WTC11 (cell line): ENCODE measurements around the gene SLC26A11.
"Not testable (repeated sequence)": the region's sequence is repeated elsewhere in the genome, so short reads cannot be mapped to it uniquely, and the experiment has no call there.

Experiments
- CREB1 ChIP-seq: sonication (generic); formaldehyde crosslinking; IDR thresholded peaks from 2 replicates; pipeline ENCODE4 v1.8.0; 2023; ENCODE audit warnings: mild to moderate bottlenecking, missing genetic modification reagents
- CTCF ChIP-seq: fragments of 200-600 bp; IDR thresholded peaks from 2 replicates; pipeline ENCODE4 v1.8.0; 2022; ENCODE audit warnings: antibody characterized with exemption
- EMX1 ChIP-seq: fragments of 250-450 bp; sonication (Bioruptor Pico); IDR thresholded peaks from 2 replicates; pipeline ENCODE4 v1.8.0; 2021; ENCODE audit warnings: mild to moderate bottlenecking
- ETV6 ChIP-seq: sonication (generic); formaldehyde crosslinking; IDR thresholded peaks from 2 replicates; pipeline ENCODE4 v1.8.1; 2022; ENCODE audit warnings: mild to moderate bottlenecking, missing genetic modification reagents
- MYBL2 ChIP-seq: sonication (generic); formaldehyde crosslinking; IDR thresholded peaks from 2 replicates; pipeline ENCODE4 v1.8.1; 2023; ENCODE audit warnings: mild to moderate bottlenecking, moderate library complexity, missing genetic modification reagents
- NR2C2 ChIP-seq: sonication (generic); formaldehyde crosslinking; IDR thresholded peaks from 2 replicates; pipeline ENCODE4 v1.8.0; 2022; ENCODE audit warnings: mild to moderate bottlenecking, missing genetic modification reagents
- PREB ChIP-seq: sonication (generic); formaldehyde crosslinking; IDR thresholded peaks from 2 replicates; pipeline ENCODE4 v1.8.1; 2022; ENCODE audit warnings: mild to moderate bottlenecking, missing genetic modification reagents, moderate library complexity, borderline replicate concordance
- TEAD4 ChIP-seq: sonication (generic); formaldehyde crosslinking; IDR thresholded peaks from 2 replicates; pipeline ENCODE4 v1.8.0; 2022; ENCODE audit warnings: mild to moderate bottlenecking, missing genetic modification reagents
- TP53 ChIP-seq: sonication (generic); formaldehyde crosslinking; IDR thresholded peaks from 2 replicates; pipeline ENCODE4 v1.8.1; 2023; ENCODE audit warnings: mild to moderate bottlenecking, missing genetic modification reagents
- TF ChIP-seq, protein P1 (sequence below): sonication (generic); formaldehyde crosslinking; IDR thresholded peaks from 2 replicates; pipeline ENCODE4 v1.8.1; 2022; ENCODE audit warnings: low read depth, missing genetic modification reagents, borderline replicate concordance
- TF ChIP-seq, protein P2 (sequence below): sonication (generic); formaldehyde crosslinking; conservative IDR thresholded peaks from 2 replicates; pipeline ENCODE4 v1.8.1; 2023; ENCODE audit warnings: mild to moderate bottlenecking, low read depth, missing genetic modification reagents, moderate library complexity
- TF ChIP-seq, protein P3 (sequence below): sonication (generic); formaldehyde crosslinking; IDR thresholded peaks from 2 replicates; pipeline ENCODE4 v1.8.0; 2022; ENCODE audit warnings: mild to moderate bottlenecking, missing genetic modification reagents

GRCh38 chr17:80199295-80199694 is 20.9 kb upstream of the SLC26A11 start:
- not testable (repeated sequence) for TF ChIP-seq CTCF; MYBL2; PREB (CRISPR knock-in tag); TP53; ETV6 (CRISPR knock-in tag); EMX1 (CRISPR knock-in tag); NR2C2 (CRISPR knock-in tag); CREB1 (CRISPR knock-in tag); TEAD4
- TF ChIP-seq, protein P1, sequence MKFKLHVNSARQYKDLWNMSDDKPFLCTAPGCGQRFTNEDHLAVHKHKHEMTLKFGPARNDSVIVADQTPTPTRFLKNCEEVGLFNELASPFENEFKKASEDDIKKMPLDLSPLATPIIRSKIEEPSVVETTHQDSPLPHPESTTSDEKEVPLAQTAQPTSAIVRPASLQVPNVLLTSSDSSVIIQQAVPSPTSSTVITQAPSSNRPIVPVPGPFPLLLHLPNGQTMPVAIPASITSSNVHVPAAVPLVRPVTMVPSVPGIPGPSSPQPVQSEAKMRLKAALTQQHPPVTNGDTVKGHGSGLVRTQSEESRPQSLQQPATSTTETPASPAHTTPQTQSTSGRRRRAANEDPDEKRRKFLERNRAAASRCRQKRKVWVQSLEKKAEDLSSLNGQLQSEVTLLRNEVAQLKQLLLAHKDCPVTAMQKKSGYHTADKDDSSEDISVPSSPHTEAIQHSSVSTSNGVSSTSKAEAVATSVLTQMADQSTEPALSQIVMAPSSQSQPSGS (CRISPR knock-in tag): not testable (repeated sequence)
- TF ChIP-seq, protein P2, sequence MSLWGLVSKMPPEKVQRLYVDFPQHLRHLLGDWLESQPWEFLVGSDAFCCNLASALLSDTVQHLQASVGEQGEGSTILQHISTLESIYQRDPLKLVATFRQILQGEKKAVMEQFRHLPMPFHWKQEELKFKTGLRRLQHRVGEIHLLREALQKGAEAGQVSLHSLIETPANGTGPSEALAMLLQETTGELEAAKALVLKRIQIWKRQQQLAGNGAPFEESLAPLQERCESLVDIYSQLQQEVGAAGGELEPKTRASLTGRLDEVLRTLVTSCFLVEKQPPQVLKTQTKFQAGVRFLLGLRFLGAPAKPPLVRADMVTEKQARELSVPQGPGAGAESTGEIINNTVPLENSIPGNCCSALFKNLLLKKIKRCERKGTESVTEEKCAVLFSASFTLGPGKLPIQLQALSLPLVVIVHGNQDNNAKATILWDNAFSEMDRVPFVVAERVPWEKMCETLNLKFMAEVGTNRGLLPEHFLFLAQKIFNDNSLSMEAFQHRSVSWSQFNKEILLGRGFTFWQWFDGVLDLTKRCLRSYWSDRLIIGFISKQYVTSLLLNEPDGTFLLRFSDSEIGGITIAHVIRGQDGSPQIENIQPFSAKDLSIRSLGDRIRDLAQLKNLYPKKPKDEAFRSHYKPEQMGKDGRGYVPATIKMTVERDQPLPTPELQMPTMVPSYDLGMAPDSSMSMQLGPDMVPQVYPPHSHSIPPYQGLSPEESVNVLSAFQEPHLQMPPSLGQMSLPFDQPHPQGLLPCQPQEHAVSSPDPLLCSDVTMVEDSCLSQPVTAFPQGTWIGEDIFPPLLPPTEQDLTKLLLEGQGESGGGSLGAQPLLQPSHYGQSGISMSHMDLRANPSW (CRISPR knock-in tag): not testable (repeated sequence)
- TF ChIP-seq, protein P3, sequence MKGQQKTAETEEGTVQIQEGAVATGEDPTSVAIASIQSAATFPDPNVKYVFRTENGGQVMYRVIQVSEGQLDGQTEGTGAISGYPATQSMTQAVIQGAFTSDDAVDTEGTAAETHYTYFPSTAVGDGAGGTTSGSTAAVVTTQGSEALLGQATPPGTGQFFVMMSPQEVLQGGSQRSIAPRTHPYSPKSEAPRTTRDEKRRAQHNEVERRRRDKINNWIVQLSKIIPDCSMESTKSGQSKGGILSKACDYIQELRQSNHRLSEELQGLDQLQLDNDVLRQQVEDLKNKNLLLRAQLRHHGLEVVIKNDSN: not testable (repeated sequence)
